ENCODE results near the gene ALAD. TPM values are rescaled to one million over a fixed set of nuclear protein-coding genes. Genes with fewer than 3 reads are reported as not detected.
"Not testable (repeated sequence)": the region's sequence is repeated elsewhere in the genome, so short reads cannot be mapped to it uniquely, and the experiment has no call there.

The ALAD gene
- total RNA-seq, 1 donor = 6.8 TPM

DNA sequence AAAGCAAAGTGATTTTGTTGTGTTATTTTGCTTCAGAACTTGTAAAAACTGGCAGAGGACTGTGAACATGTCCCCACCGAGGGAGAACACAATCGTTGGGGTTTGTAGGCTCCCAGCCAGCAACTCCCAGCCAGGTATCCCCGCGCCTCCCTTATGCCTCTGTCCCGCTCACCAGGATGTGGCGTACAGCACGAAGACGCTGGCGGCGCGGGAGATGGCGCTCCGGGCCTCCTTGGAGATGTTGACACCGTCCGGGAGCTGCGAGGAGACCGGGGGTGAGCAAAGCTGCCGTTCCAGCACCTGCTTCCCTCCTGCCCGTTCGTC, 8.8 kb upstream of the ALAD start:
- no peaks in the 10 kb centered on the region for H3K27me3 ChIP-seq (ENCODE audit: insufficient read depth, low read length)
- peaks cover 44% of the 10 kb centered on the region for H3K4me1 ChIP-seq (ENCODE audit: insufficient read depth, low read length)
- peak overlapping the region; percentile 69 for H3K4me3 ChIP-seq (ENCODE audit: low read length)
- H3K9me3 ChIP-seq (ENCODE audit: low read depth, low read length) = no peaks in the 10 kb centered on the region

DNA sequence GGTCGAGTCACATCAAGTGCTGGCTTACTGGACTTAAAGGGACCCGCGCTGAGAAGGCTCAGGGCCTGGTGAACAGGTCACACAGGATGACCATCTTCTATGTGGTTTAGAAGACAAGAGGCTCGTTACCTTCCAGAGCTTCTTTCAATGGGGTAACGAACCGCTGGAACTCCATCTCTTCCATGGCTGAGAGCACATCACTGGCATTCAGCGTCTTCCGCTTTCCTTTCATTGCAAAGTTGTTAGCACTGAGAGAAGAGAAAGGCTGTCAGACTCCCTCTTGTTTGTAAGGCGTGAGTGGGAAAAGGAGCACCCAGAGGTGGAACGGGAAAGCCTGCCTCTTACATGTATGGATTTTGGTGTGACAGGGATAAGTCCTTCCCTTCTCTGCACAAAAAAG, 8.4 kb upstream of the ALAD start:
- no peaks in the 10 kb centered on the region for H3K27me3 ChIP-seq (ENCODE audit: insufficient read depth, low read length)
- H3K9me3 ChIP-seq (ENCODE audit: low read depth, low read length) = no peaks in the 10 kb centered on the region
- peaks cover 48% of the 10 kb centered on the region for H3K4me1 ChIP-seq (ENCODE audit: insufficient read depth, low read length)
- H3K4me3 ChIP-seq (ENCODE audit: low read length) = peak overlapping the region; percentile 69

DNA sequence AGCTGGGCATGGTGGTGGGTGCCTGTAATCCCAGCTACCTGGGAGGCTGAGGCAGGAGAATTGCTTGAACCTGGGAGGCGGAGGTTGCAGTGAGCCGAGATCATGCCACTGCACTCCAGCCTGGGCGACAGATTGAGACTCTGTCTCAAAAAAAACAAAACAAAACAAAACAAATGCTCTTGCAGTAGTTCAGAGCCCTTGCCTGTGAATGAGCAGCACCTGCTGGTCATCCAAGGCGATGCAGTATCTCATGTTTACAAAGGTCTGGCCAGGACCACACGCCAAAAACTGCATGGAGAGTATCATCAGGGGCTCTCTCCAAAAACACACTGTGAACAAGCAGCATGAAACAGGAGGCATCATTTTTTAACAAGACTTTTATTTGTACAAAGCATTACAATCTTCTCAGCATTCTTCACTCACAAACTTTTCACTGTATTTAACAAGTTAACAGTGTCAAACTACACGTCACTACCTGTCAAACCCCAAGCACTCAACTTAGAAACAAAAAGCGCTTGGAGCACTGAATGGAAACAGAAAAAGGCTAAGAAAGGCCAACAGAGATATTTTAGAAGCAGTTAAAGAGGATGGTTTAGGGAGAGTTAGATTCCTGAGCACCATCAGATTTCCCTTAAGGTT, 5.9 kb upstream of the ALAD start:
- H3K27me3 ChIP-seq (ENCODE audit: insufficient read depth, low read length); H3K9me3 ChIP-seq (ENCODE audit: low read depth, low read length); H3K4me3 ChIP-seq (ENCODE audit: low read length): not testable (repeated sequence)
- H3K4me1 ChIP-seq (ENCODE audit: insufficient read depth, low read length) = peaks cover 72% of the 10 kb centered on the region

DNA sequence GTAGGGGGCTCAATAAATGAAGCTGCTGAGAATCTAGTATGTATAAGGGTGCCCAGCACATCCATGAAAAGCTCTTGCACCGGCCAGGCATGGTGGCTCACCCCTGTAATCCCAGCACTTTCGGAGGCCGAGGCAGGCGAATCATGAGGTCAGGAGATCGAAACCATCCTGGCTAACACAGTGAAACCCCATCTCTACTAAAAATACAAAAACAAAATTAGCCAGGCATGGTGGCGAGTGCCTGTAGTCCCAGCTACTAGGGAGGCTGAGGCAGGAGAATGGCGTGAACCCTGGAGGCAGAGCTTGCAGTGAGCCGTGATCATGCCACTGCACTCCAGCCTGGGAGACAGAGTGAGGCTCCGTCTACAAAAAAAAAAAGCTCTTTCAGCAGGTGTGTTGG, 5.3 kb upstream of the ALAD start:
- H3K9me3 ChIP-seq (ENCODE audit: low read depth, low read length); H3K4me3 ChIP-seq (ENCODE audit: low read length); H3K27me3 ChIP-seq (ENCODE audit: insufficient read depth, low read length): not testable (repeated sequence)
- H3K4me1 ChIP-seq (ENCODE audit: insufficient read depth, low read length) = peaks cover 72% of the 10 kb centered on the region

DNA sequence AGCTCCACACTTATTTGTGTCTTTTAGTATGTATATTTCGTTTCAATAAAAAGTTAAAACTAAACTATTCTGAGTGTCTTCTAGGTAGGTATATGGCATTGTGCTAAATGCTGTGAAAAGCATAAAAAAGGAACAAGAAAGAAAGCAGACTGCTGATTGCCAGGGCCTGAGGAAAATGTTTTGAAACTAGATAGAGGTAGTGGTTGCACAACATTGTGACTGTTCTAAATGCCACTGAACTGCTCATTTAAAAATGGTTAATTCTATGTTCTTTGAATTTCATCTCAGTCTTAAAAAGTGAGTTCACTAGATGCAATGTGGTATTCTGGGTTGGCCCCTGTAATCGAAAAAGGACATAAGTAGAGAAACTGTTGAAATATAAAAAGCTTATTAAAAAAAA, 2.6 kb upstream of the ALAD start:
- Histone ChIP-seq H3K4me1 (ENCODE audit: insufficient read depth, low read length) (peaks cover 80% of the 10 kb centered on the region), H3K9me3 (ENCODE audit: low read depth, low read length) (no peaks in the 10 kb centered on the region), H3K4me3 (ENCODE audit: low read length) (no peak overlapping the region), H3K27me3 (ENCODE audit: insufficient read depth, low read length) (no peaks in the 10 kb centered on the region)

DNA sequence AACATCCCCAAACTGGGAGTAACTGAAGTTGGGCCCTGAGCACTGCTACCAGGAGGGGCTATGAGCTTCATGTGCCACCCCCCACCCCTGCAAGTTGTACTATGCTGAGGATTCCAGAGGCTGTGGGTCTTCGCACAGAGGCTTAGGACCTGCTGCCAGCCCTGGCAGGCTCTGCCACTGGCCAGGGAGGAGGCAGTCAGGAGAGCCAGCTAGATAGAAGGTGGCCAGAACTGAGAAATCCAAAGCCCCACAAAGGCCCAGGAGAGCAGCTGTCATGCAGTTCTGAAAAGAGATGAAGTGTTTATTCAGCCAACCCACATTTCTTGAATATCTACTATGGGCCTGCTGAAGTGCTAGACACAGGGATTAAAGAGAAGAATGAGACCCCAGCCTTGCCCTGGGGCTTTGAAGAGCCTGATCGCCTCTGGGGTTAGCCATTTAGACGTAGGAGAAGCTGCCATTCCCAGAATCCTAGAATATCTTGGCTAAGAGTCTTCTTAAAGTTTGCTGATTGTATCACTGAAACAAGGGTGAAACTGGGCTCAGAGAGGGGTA, 1.4 kb downstream of the ALAD start:
- H3K4me3 ChIP-seq (ENCODE audit: low read length) = no peak overlapping the region
- no peaks in the 10 kb centered on the region for H3K9me3 ChIP-seq (ENCODE audit: low read depth, low read length)
- no peaks in the 10 kb centered on the region for H3K27me3 ChIP-seq (ENCODE audit: insufficient read depth, low read length)
- H3K4me1 ChIP-seq (ENCODE audit: insufficient read depth, low read length) = peaks cover 55% of the 10 kb centered on the region

DNA sequence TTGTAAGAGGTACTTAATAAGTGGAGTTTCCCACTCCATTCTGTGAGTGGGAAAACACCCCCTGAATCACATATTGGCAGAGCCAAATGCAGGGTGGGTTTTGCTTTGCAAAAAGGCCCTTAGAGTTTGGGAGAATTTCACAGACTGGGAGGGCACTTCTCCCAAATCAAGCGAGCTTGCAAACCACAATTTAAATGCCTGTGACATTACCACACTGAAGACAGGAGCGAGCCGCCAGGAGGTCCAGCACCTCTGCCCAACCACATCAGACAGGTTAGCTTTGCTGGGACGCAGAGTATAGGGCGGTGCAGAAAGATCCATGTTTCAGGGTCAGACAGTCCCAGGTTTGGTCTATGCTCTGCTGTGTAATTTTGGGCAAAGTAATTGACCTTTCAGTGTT, 2.3 kb downstream of the ALAD start:
- Histone ChIP-seq H3K27me3 (ENCODE audit: insufficient read depth, low read length) (no peaks in the 10 kb centered on the region), H3K9me3 (ENCODE audit: low read depth, low read length) (no peaks in the 10 kb centered on the region), H3K4me1 (ENCODE audit: insufficient read depth, low read length) (peaks cover 46% of the 10 kb centered on the region), H3K4me3 (ENCODE audit: low read length) (no peak overlapping the region)

DNA sequence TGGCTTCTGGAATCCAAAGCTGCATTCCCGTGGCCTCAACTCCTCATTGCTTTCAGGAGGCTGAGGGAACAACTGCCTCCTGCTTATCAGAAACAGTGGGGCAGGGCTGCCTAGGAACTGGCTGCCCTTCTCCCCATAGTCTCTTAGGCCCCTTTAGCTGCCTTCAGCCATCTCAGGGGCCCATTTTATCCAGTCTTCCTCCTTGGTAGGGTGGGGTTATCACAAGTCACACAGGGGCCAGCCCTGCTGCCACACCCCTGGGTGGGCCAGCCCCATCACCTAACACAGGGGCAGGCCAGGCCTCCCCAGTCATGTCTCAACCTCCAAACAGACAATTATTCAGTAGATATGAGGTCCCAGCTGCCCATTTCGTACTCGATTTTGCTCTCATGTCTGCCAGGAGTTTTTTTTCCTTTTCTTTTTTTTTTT, 3.9 kb downstream of the ALAD start:
- H3K9me3 ChIP-seq (ENCODE audit: low read depth, low read length) = no peaks in the 10 kb centered on the region
- H3K4me1 ChIP-seq (ENCODE audit: insufficient read depth, low read length) = peaks cover 30% of the 10 kb centered on the region
- H3K4me3 ChIP-seq (ENCODE audit: low read length) = no peak overlapping the region
- H3K27me3 ChIP-seq (ENCODE audit: insufficient read depth, low read length) = no peaks in the 10 kb centered on the region

DNA sequence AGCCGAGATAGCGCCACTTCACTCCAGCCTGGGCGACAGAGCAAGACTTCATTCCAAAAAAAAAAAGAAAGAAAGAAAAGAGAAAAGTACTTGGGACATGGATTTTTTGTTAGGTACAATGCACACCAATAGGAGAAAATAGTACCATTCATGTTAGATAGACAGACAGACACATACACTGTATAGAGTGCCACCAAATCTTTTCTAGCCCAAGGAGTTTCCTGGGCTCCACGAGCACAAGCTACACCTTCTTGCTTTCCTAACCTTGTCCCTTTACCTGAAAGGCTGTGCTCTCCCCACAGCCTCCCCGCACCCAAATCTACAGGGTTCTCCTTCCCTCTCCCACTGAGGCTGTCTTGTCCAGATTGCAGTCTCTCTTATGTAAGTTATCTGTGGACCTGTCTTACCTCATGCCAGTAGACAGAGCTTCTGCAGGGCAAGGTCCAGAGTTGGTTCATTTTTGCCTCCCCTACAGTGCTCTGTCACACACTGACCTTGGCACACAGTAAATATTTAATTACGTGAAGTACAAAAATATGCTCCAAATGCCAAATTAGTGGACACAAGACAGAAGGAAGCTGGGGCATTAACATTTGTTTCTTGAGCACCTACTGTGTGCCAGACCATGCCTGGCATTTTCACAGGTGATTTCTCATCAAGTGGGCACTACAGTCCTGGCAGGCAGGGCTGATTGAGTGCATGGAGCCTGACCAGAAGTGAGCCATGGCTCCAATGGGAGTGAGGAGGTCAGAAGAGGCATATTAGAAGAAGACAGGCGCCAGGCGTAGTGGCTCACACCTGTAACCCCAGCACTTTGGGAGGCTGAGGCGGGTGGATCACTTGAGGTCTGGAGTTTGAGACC, 5.9 kb downstream of the ALAD start:
- H3K9me3 ChIP-seq (ENCODE audit: low read depth, low read length) = no peaks in the 10 kb centered on the region
- peaks cover 16% of the 10 kb centered on the region for H3K4me1 ChIP-seq (ENCODE audit: insufficient read depth, low read length)
- H3K4me3 ChIP-seq (ENCODE audit: low read length) = no peak overlapping the region
- H3K27me3 ChIP-seq (ENCODE audit: insufficient read depth, low read length) = no peaks in the 10 kb centered on the region

DNA sequence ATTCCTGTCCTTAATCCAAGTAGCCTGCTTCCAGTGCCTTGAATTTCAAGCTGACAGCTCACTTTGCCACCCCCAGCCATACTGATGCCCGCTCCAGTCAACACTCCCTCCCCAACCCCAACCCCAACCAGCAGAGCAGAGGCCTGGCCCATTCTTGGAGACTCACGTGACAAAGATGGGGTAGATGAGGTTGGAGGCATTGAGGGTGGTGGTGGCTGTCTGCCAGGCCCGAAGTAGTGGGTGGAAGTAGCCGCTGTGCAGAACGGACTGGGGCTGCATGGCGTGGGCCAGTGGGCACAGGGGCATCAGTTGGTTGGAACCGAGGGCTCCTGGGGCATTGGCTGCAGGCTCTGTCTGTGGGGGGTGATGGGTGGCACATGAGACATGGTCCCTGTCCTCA, 7.8 kb downstream of the ALAD start:
- H3K4me3 ChIP-seq (ENCODE audit: low read length) = no peak overlapping the region
- H3K27me3 ChIP-seq (ENCODE audit: insufficient read depth, low read length) = no peaks in the 10 kb centered on the region
- H3K4me1 ChIP-seq (ENCODE audit: insufficient read depth, low read length) = no peaks in the 10 kb centered on the region
- H3K9me3 ChIP-seq (ENCODE audit: low read depth, low read length) = no peaks in the 10 kb centered on the region

DNA sequence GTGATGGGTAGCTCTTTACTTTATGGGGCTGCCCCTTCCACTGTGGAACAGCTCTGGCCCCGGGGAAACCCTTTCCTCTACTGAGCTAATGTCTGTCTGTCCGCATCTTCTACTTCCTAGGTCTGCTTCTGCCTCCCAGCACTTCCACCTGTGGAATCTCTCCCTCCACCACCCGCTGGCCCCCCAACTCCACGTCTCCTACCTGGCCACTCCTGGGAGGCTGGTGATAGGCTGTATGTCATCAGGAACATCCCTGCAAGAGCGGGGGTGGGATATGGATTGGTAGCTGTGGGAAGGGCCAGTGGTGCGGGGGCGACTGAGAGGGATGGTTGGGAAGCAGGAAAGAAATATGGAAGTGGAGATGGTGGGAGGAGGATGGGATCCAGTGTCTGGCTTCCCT, 9.2 kb downstream of the ALAD start:
- Histone ChIP-seq H3K4me3 (ENCODE audit: low read length) (no peak overlapping the region), H3K4me1 (ENCODE audit: insufficient read depth, low read length) (no peaks in the 10 kb centered on the region), H3K9me3 (ENCODE audit: low read depth, low read length) (no peaks in the 10 kb centered on the region), H3K27me3 (ENCODE audit: insufficient read depth, low read length) (no peaks in the 10 kb centered on the region)

DNA sequence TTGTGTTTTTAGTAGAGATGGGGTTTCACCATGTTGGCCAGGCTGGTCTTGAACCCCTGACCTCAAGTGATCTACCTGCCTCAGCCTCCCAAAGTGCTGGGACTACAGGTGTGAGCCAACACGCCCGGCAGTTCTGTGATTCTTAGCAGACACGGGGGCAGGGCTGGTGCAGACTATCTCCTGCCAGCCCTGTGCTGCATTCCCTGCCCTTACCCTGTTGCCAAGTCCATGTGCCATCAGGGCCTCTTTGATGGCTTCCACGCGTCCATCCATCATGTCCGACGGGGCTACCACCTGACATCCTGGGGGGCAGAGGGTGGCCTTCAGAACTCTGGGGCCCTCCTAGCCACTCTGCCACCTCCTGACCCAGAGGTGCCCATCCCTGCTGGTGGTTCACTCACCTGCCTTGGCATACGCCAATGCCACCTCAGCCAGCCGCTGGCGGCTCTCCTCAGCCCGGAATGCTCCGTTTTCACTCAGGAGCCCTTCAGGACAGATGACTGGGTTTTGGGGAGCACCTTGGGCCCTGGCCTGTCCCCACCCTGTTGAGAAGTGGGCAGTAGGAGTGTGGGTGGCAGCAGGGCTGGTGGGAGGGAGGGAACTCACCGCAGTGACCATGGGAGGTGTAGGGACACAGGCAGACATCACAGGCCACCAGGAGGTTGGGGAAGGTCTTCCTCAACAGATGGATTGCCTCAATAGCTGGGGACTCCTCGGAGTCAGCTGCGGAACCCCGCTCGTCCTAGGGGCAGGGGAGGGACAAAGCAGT, 10.7 kb downstream of the ALAD start:
- peaks cover 6% of the 10 kb centered on the region for H3K4me1 ChIP-seq (ENCODE audit: insufficient read depth, low read length)
- no peaks in the 10 kb centered on the region for H3K9me3 ChIP-seq (ENCODE audit: low read depth, low read length)
- H3K4me3 ChIP-seq (ENCODE audit: low read length) = no peak overlapping the region
- H3K27me3 ChIP-seq (ENCODE audit: insufficient read depth, low read length) = no peaks in the 10 kb centered on the region

DNA sequence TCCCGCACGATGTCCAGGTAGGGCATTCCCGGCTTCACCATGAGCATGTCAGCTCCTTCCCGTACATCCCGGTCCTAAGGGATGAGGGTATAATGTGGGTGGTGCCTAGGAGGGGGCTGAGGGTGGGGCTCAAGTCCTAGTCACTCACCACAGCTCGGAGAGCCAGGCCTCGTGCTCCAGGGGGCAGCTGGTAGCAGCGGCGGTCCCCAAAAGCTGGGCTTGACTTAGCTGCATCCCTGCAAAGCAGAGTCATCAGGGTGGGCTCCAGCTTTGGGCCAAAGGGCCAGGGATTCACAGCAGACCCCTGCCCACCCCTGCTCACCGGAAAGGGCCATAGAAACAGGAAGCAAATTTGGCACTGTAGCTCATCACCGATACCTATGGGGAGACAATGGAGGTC, 11.6 kb downstream of the ALAD start:
- no peaks in the 10 kb centered on the region for H3K9me3 ChIP-seq (ENCODE audit: low read depth, low read length)
- no peaks in the 10 kb centered on the region for H3K27me3 ChIP-seq (ENCODE audit: insufficient read depth, low read length)
- no peak overlapping the region for H3K4me3 ChIP-seq (ENCODE audit: low read length)
- H3K4me1 ChIP-seq (ENCODE audit: insufficient read depth, low read length) = peaks cover 6% of the 10 kb centered on the region

DNA sequence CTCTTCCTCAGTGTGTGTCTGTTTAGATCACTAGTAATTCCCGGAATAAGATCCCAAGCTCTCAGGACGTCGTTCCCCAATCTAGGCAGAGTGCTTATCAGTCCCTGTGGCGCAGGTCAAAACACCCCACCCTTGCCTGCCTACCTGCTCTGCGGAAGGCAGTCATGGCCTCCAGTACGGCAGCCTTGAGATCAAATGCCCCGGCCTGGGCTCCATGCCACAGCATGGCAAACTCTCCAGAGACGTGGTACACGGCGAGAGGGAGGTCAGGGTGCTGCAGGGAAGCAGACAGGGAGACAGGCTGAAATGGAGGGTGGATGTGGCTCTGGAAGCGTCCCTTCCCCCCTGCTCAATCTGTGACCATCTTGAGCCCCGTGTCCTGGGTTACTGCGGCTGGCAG, 12.3 kb downstream of the ALAD start:
- Histone ChIP-seq H3K9me3 (ENCODE audit: low read depth, low read length) (no peaks in the 10 kb centered on the region), H3K4me3 (ENCODE audit: low read length) (no peak overlapping the region), H3K27me3 (ENCODE audit: insufficient read depth, low read length) (no peaks in the 10 kb centered on the region), H3K4me1 (ENCODE audit: insufficient read depth, low read length) (peaks cover 6% of the 10 kb centered on the region)

DNA sequence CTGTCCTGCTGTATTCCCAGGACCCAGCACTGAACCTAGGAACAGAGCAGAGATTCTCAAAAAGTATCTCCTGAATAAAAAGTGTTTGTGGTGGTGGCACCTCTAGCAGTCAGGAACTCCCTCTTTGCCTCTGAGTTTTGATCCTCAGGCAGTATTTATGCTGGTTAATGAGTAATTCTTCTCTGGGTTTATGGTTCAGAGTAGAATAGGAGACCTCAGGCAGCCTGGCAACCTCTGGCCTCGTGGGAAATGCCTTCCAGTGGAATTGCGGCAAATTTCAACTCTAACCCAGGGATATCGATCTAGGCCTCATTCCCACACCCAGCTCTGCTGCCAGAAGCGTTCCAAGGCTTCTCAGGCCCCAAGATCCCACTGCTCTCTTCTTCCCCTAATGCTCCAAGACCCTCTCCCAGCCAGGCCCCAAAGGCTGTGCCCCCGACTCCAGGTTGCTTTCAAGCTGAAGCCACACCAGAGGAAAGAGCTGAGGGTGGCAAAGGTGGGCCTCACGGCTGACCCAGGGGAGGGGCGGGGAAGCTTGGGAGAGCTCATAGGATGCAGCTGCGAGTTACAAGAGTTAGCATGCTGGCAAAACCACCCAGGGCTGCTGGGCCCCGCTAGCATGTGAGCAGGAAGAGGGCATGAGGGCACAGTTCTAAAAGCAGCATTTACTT, 13.4 kb downstream of the ALAD start:
- Histone ChIP-seq H3K9me3 (ENCODE audit: low read depth, low read length) (no peaks in the 10 kb centered on the region), H3K4me1 (ENCODE audit: insufficient read depth, low read length) (peaks cover 6% of the 10 kb centered on the region)

More for the DNA sequence above, 13.4 kb downstream of the ALAD start:
- H3K27me3 ChIP-seq (ENCODE audit: insufficient read depth, low read length) = no peaks in the 10 kb centered on the region
- H3K4me3 ChIP-seq (ENCODE audit: low read length) = no peak overlapping the region

Measured in mononuclear cell (primary cell).